MV-4-11 (cell line): ENCODE data around the gene NEDD4L.
"Not testable (repeated sequence)": the region's sequence is repeated elsewhere in the genome, so short reads cannot be mapped to it uniquely, and the experiment has no call there.

Experiments used
- DNase-seq: peaks from one replicate; lab custom pipeline; 2025; lab: John Stamatoyannopoulos, UW

NEDD4L gene

GRCh38 chr18:58267493-58267892, 223.5 kb downstream of the NEDD4L start:
- no peak for DNase-seq

- DNase-seq: no peak
Observed at GRCh38 chr18:58268849-58269248, 224.8 kb downstream of the NEDD4L start.

- DNase-seq: no peak
Observed at GRCh38 chr18:58269931-58270330, 225.9 kb downstream of the NEDD4L start.

GRCh38 chr18:58270396-58270795, 226.4 kb downstream of the NEDD4L start:
- no peak for DNase-seq

- no peak for DNase-seq
Observed at GRCh38 chr18:58271770-58272169, 227.7 kb downstream of the NEDD4L start.

- no peak for DNase-seq
Observed at GRCh38 chr18:58272209-58272608, 228.2 kb downstream of the NEDD4L start.

GRCh38 chr18:58272779-58273435, 228.9 kb downstream of the NEDD4L start:
- DNase-seq: no peak

- DNase-seq: no peak
Observed at GRCh38 chr18:58275176-58275575, 231.2 kb downstream of the NEDD4L start.

GRCh38 chr18:58276789-58277739, 233.0 kb downstream of the NEDD4L start:
- no peak for DNase-seq

- no peak for DNase-seq
Observed at GRCh38 chr18:58279504-58280175, 235.6 kb downstream of the NEDD4L start.

- DNase-seq: no peak
Observed at GRCh38 chr18:58280191-58280590, 236.2 kb downstream of the NEDD4L start.

GRCh38 chr18:58282872-58283271, 238.8 kb downstream of the NEDD4L start:
- DNase-seq: not testable (repeated sequence)

- DNase-seq: no peak
Observed at GRCh38 chr18:58284699-58285448, 240.8 kb downstream of the NEDD4L start.

GRCh38 chr18:58285449-58286130, 241.6 kb downstream of the NEDD4L start:
- DNase-seq: no peak

GRCh38 chr18:58286632-58287352, 242.8 kb downstream of the NEDD4L start:
- no peak for DNase-seq

- DNase-seq: no peak
Observed at GRCh38 chr18:58287353-58288274, 243.6 kb downstream of the NEDD4L start.

GRCh38 chr18:58288921-58289797, 245.1 kb downstream of the NEDD4L start:
- no peak for DNase-seq

GRCh38 chr18:58290116-58290695, 246.2 kb downstream of the NEDD4L start:
- DNase-seq: no peak
